K562 (cell line): Measurements from ENCODE around the gene OPA1. TPM values are rescaled to one million over a fixed set of nuclear protein-coding genes. Genes with fewer than 3 reads are reported as not detected.

Experiments
- ATAC-seq: fragments of 200-7000 bp; cut with Tn5 transposase; 3 replicates; pipeline ENCODE4 v1.9.1; 2020; ENCODE audit warnings: moderate library complexity
- BruUV-seq: library from RNA; stranded (reverse); fragments of 400-500 nt; replicated peaks from 2 replicates; lab custom pipeline; 2021; lab: Mats Ljungman, UMichigan
- CTCF ChIA-PET: fragments of 300-600 bp; formaldehyde crosslinking; extraction: SDS; loops from one replicate; lab custom pipeline; 2021; ENCODE audit warnings: low intra/inter-chr PET ratio; lab: Yijun Ruan, JAX
- POLR2A ChIA-PET: fragments of 300-600, 350-650 bp; sonication (Branson Sonifier 250); formaldehyde crosslinking; extraction: SDS; loops from one replicate; lab custom pipeline; 2021; ENCODE audit warnings: antibody characterized with exemption, inconsistent platforms; lab: Yijun Ruan, JAX
- DNase-seq, 4 experiments: peaks; one replicate each; pipeline versions ENCODE4 v3.0.0 to v3.0.0-alpha.2; 2011 to 2018; ENCODE audit warnings: low spot score in 3 of 4, mixed read lengths in 3 of 4; ENCODE audit errors: extremely low read depth in 1 of 4
- FAIRE-seq: peaks from 2 replicates; lab custom pipeline; 2011; peaks lifted over from hg19 to GRCh38; lab: Jason Lieb, UNC
- H2AFZ ChIP-seq: 2 replicates; pipeline ENCODE4 v1.6.0; 2011; ENCODE audit warnings: low read depth, low read length, control low read depth, inconsistent platforms
- H3K27ac ChIP-seq: fragments of 200-600 bp; 3 replicates; pipeline ENCODE4 v1.8.0; 2011; ENCODE audit warnings: low read depth, mild to moderate bottlenecking, control low read depth, inconsistent platforms, low read length, moderate library complexity, mixed read lengths; ENCODE audit errors: extremely low read depth
- H3K27me3 ChIP-seq, 2 experiments: fragments of 300-600 bp in 1 of 2; 2 replicates in 1 of 2; 3 replicates in 1 of 2; pipeline versions ENCODE4 v1.6.0 to v1.8.0; 2011; ENCODE audit warnings: inconsistent platforms in 2 of 2, low read length in 2 of 2, mild to moderate bottlenecking in 1 of 2, mixed read lengths in 1 of 2, moderate library complexity in 1 of 2; ENCODE audit not compliant: control insufficient read depth in 2 of 2, insufficient read depth in 2 of 2
- H3K36me3 ChIP-seq: fragments of 300-600 bp; 3 replicates; pipeline ENCODE4 v1.8.0; 2011; ENCODE audit warnings: mild to moderate bottlenecking, low read length, inconsistent platforms; ENCODE audit not compliant: control insufficient read depth, insufficient read depth
- H3K4me1 ChIP-seq, 2 experiments: fragments of 200-600 bp in 1 of 2; replicated peaks in 1 of 2; 2 replicates in 1 of 2; 3 replicates in 1 of 2; pipeline versions ENCODE4 v1.5.1 to v1.8.0; 2011; ENCODE audit warnings: inconsistent platforms in 2 of 2, low read length in 2 of 2, mild to moderate bottlenecking in 1 of 2, mixed read lengths in 1 of 2, moderate library complexity in 1 of 2; ENCODE audit not compliant: control insufficient read depth in 2 of 2, insufficient read depth in 2 of 2
- H3K4me2 ChIP-seq: 2 replicates; pipeline ENCODE4 v1.6.1; 2011; ENCODE audit warnings: low read length, control low read depth, inconsistent platforms, mixed read lengths; ENCODE audit not compliant: insufficient read depth
- H3K4me3 ChIP-seq: fragments of 200-600 bp; sonication (generic), shearing (Covaris generic); 2 replicates; pipeline ENCODE4 v1.5.1; 2016; ENCODE audit warnings: control low read depth, inconsistent platforms
- H3K79me2 ChIP-seq: fragments of 200-600 bp; 3 replicates; pipeline ENCODE4 v1.8.0; 2011; ENCODE audit warnings: low read length, inconsistent platforms; ENCODE audit not compliant: control insufficient read depth, insufficient read depth
- H3K9ac ChIP-seq, 2 experiments: 2 replicates each; pipeline versions ENCODE4 v1.6.0 to v1.6.1; 2011; ENCODE audit warnings: low read depth in 2 of 2, low read length in 2 of 2, control low read depth in 1 of 2, inconsistent platforms in 1 of 2, mild to moderate bottlenecking in 1 of 2, mixed read lengths in 1 of 2; ENCODE audit not compliant: insufficient read depth in 1 of 2
- H3K9me1 ChIP-seq: one replicate; pipeline ENCODE4 v1.6.0; 2011; ENCODE audit warnings: inconsistent platforms, mild to moderate bottlenecking, low read length, moderate library complexity; ENCODE audit not compliant: control insufficient read depth, insufficient read depth
- H3K9me3 ChIP-seq: replicated peaks from 2 replicates; pipeline ENCODE4 v1.5.1; 2011; ENCODE audit warnings: low read depth, low read length, inconsistent platforms; ENCODE audit not compliant: control insufficient read depth, insufficient read depth
- H4K20me1 ChIP-seq: replicated peaks from 2 replicates; pipeline ENCODE4 v1.6.1; 2011; ENCODE audit warnings: low read length, inconsistent platforms, mixed read lengths; ENCODE audit not compliant: control insufficient read depth, insufficient read depth
- ADNP ChIP-seq: fragments of 200-800 bp; sonication (Bioruptor generic); IDR thresholded peaks from 2 replicates; pipeline ENCODE4 v1.6.1; 2016; ENCODE audit warnings: missing genetic modification characterization, missing compliant biosample characterization
- ATF1 ChIP-seq, 2 experiments: fragments of 450-650 bp in 1 of 2; IDR thresholded peaks; 2 replicates each; pipeline ENCODE4 v1.6.1; 2016; ENCODE audit warnings: missing compliant biosample characterization in 1 of 2, missing genetic modification characterization in 1 of 2
- NFE2 ChIP-seq: IDR thresholded peaks from 2 replicates; pipeline ENCODE4 v1.6.1; 2014; ENCODE audit warnings: antibody characterized with exemption, low read depth
- WGBS: fragments of 100-300 bp; shearing (Covaris generic); methylation state at CpG from one replicate; pipeline ENCODE4 v1.1.6; 2016; ENCODE audit warnings: low coverage, mixed read lengths; ENCODE audit not compliant: insufficient coverage; ENCODE audit errors: missing lambda C conversion rate; 5-methylcytosine and 5-hydroxymethylcytosine counted together
- in situ Hi-C: fragments of 300-500 bp; cut with MboI; formaldehyde crosslinking; loops from 4 replicates; pipeline ENCODE4 v1.15.0; 2018; ENCODE audit warnings: inconsistent platforms, mixed read lengths
- intact Hi-C: fragments of 100-400 bp; cut with micrococcal nuclease; formaldehyde crosslinking; loops from 2 replicates; pipeline ENCODE4 v1.14.2; 2022
- polyA plus RNA-seq, 8 experiments: library from polyadenylated mRNA; depleted of rRNA in 4 of 8; stranded (reverse) in 5 of 8; unstranded in 3 of 8; fragments of >200 nt; fragmentation: Nextera tagmentation in 2 of 8; fragmentation: Illumina TruSeq in 1 of 8; extraction: Ambion mirVana in 2 of 8; extraction: Trizol in 1 of 8; gene quantifications; 2 replicates each; pipeline versions ENCODE4 v1.2.1 to v1.2.3, GENCODE V29; 2011 to 2014; ENCODE audit warnings: inconsistent platforms in 1 of 8, missing spikeins in 1 of 8
- total RNA-seq, 7 experiments: library from RNA; depleted of rRNA in 6 of 7; stranded (reverse); fragments of >200 nt in 6 of 7; fragmentation: Illumina TruSeq in 2 of 7; extraction: Trizol in 2 of 7; gene quantifications; 2 replicates each; pipeline versions ENCODE4 v1.2.1 to v1.2.3, GENCODE V29; 2011 to 2021; ENCODE audit warnings: low replicate concordance in 1 of 7
- TF ChIP-seq, protein P1 (sequence below): fragments of 450-650 bp; conservative IDR thresholded peaks from 2 replicates; pipeline ENCODE4 v1.6.1; 2016; ENCODE audit warnings: missing genetic modification characterization, low read depth, mild to moderate bottlenecking, control low read depth, missing compliant biosample characterization
- TF ChIP-seq, protein P2 (sequence below): IDR thresholded peaks from 2 replicates; pipeline ENCODE4 v1.6.1; 2016; ENCODE audit warnings: missing genetic modification characterization, missing compliant biosample characterization

The OPA1 gene
- total and polyA plus RNA-seq, 9 of the 15 experiments (the other 6 are each of a cell fraction or from before 2014, with no cell fraction given) = 19.7 to 127 (median 94.7) TPM

DNA sequence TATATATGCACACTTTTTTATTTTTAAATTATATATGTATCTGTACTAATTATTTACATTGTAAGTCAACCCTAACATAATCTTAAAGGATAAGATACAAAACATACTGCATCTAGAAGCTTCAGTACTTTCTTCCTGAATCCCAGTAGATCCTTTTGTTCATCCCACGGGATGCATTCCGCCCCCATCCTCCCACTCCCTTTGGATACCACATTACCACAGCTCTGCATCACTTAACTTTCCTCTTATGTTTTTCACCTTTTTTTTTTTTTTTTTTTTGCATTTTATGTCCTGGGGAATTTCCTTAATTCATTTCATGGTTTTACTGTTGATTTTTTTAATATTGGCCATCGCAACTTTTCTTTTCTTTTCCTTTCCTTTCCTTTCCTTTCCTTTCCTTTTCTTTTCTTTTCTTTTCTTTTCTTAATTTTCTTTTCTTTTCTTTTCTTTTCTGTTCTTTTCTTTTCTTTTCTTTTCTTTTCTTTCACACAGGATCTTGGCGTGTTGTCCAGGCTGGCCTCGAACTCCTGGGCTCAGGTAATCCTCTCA lies 3.0 kb downstream of the OPA1 start:
- H3K4me1 ChIP-seq = peaks cover 5 to 26% of the 10 kb centered on the region in 2 experiments
- in situ Hi-C loops = no loop called here
- H3K79me2 ChIP-seq = peaks cover 81% of the 10 kb centered on the region
- POLR2A ChIA-PET = no interaction called here
- BruUV-seq = no TSS peak
- H3K27me3 ChIP-seq = no peaks in the 10 kb centered on the region
- no peak overlapping the region for H3K4me2 ChIP-seq
- H3K9me1 ChIP-seq = peaks cover 5% of the 10 kb centered on the region
- no peak for FAIRE-seq
- ATAC-seq = no peak
- H3K36me3 ChIP-seq = peaks cover 46% of the 10 kb centered on the region
- H3K27ac ChIP-seq = no peak overlapping the region
- no peak overlapping the region for H3K9ac ChIP-seq
- no peak for TF ChIP-seq ADNP (tag)
- TF ChIP-seq, protein P1, sequence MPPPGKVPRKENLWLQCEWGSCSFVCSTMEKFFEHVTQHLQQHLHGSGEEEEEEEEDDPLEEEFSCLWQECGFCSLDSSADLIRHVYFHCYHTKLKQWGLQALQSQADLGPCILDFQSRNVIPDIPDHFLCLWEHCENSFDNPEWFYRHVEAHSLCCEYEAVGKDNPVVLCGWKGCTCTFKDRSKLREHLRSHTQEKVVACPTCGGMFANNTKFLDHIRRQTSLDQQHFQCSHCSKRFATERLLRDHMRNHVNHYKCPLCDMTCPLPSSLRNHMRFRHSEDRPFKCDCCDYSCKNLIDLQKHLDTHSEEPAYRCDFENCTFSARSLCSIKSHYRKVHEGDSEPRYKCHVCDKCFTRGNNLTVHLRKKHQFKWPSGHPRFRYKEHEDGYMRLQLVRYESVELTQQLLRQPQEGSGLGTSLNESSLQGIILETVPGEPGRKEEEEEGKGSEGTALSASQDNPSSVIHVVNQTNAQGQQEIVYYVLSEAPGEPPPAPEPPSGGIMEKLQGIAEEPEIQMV (tag) = no peak
- TF ChIP-seq ATF1 (CRISPR knock-in tag; IDR thresholded peaks at IDR 0.05) = no peak
- no peak for TF ChIP-seq ATF1 (tag; IDR thresholded peaks at IDR 0.05)
- TF ChIP-seq NFE2 = no peak
- TF ChIP-seq, protein P2, sequence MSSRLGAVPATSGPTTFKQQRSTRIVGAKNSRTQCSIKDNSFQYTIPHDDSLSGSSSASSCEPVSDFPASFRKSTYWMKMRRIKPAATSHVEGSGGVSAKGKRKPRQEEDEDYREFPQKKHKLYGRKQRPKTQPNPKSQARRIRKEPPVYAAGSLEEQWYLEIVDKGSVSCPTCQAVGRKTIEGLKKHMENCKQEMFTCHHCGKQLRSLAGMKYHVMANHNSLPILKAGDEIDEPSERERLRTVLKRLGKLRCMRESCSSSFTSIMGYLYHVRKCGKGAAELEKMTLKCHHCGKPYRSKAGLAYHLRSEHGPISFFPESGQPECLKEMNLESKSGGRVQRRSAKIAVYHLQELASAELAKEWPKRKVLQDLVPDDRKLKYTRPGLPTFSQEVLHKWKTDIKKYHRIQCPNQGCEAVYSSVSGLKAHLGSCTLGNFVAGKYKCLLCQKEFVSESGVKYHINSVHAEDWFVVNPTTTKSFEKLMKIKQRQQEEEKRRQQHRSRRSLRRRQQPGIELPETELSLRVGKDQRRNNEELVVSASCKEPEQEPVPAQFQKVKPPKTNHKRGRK (tag) = peak; percentile 76
- TF ChIP-seq, all 486 proteins: peak for 1
- H3K4me3 ChIP-seq = no peak overlapping the region
- intact Hi-C loops = loop anchor here (10.0 kb wide), 2 partner anchors 489 to 729 kb away; no protein-coding TSS in a partner anchor
- H2AFZ ChIP-seq = no peak overlapping the region
- 95% methylated on average over 4 of the region's 5 CpGs for WGBS
- H4K20me1 ChIP-seq = peaks cover 11% of the 10 kb centered on the region
- DNase-seq = no peak
- CTCF ChIA-PET = interaction anchor here (0.7 kb wide), 1 partner anchor 723 kb away, joined by 4 read pairs; no protein-coding TSS in a partner anchor
- no peaks in the 10 kb centered on the region for H3K9me3 ChIP-seq
